Mesenteric fat pad (tissue), 1 donor: Measurements from ENCODE around the gene ADGRD1. TPM values are rescaled to one million over a fixed set of nuclear protein-coding genes. Genes with fewer than 3 reads are reported as not detected.

Experiments
- DNase-seq: peaks from one replicate; pipeline ENCODE4 v3.0.0-alpha.2; 2020; ENCODE audit warnings: low spot score
- total RNA-seq: library from RNA; stranded (reverse); fragmentation: NEBNext Ultra II Directional; extraction: Animal tissue kit (Norgen Biotek cat#: 25700); gene quantifications from one replicate; pipeline ENCODE4 v1.2.1, GENCODE V29; 2021
- donor health status: DM: yes; HTN: yes; CAD: no.

Gene ADGRD1
- total RNA-seq, 1 donor from 2014 or later = 28.5 TPM

DNA sequence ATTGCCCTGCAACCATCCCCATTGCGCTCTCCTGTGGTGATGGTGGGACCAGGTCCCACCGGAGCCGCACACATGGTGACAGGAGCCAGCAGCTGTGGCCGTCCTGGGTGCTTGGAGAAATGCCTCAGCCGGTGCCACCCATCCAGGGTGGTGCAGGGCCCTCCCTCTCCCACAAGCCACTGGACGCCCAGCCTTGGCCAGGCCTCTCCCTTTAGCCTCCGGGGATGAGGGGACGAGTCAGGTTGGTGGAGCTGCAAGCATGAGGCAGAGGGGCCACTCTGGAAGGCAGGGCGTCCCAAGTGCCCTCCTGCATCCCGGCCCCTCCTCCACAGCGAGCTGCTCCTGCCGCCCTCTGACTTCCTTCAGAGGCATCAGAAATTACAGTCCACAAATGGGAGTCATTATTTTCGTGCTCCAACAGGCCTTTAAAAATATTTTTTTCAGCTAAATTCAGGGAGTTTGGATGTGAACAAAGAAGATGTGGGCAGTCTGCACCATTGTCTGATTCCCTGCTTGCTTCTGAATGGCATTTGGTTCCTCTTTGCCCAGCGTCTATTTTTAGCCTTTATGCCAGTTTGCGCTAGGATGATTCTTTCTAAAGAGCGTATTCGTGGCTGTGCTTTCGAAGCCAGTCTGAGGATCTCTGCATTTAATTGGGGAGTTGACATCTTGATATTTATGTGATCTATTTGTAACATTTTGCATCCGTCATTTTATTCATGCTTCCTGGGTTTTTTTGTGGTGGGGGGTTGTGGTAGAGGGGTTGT is 189.4 kb downstream of the ADGRD1 start:
- DNase-seq = no peak

DNA sequence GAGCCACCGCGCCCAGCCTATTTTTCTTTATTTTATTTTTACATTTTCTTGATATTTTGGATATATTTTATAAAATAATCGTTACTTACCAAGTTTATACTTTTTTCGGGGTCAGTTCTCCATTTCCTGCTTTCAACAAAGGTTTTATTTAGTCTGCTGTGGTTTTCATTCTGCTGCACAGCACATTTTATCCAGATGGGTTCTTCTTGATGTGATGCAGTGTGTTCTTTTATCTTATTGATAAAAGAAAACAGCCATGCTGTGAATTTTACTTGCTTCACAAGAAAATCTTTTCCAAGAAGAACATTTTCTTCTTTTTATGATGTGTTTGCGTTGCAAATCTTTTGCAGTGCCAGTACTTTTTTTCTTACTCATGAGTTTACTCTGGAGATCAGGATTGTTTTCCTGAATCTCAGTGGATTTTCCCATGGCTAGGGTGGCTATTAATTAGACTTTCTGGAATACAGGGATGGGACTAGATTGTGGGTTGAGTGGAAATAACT is 192.5 kb downstream of the ADGRD1 start:
- no peak for DNase-seq

DNA sequence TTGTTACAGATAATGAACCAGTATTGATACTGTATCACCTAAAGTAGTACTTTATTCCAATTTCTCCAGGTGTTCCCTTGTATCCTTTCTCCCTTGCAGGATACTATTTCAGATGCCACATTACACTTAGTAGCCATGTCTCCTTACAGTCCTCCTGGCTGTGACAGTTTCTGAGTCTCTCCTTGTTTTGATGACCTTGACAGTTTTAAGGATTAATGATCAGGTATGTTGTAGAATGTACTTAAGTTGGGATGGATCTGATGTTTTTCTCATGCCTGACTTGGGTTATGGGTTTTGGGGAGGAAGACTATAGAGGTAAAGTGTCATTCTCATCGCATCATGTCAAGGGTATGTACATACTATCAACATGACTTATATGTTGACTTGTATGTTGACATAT is 193.6 kb downstream of the ADGRD1 start:
- DNase-seq = no peak

DNA sequence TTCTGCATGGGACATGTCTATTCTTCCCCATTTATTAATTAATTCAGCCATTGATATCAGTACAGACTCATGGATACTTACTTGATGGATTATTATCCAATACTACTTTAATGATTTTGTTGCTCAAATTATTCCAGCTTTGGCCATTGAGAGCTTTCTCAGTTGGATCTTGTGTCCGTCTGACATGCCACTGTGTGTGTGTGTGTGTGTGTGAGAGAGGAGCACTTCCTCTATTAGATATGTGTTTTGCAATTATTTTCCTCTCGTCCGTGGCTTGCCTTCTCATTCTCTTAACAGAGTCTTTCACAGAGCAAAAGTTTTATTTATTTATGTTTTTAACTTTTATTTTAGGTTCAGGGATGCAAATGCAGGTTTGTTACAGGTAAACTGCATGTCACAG is 194.2 kb downstream of the ADGRD1 start:
- no peak for DNase-seq

DNA sequence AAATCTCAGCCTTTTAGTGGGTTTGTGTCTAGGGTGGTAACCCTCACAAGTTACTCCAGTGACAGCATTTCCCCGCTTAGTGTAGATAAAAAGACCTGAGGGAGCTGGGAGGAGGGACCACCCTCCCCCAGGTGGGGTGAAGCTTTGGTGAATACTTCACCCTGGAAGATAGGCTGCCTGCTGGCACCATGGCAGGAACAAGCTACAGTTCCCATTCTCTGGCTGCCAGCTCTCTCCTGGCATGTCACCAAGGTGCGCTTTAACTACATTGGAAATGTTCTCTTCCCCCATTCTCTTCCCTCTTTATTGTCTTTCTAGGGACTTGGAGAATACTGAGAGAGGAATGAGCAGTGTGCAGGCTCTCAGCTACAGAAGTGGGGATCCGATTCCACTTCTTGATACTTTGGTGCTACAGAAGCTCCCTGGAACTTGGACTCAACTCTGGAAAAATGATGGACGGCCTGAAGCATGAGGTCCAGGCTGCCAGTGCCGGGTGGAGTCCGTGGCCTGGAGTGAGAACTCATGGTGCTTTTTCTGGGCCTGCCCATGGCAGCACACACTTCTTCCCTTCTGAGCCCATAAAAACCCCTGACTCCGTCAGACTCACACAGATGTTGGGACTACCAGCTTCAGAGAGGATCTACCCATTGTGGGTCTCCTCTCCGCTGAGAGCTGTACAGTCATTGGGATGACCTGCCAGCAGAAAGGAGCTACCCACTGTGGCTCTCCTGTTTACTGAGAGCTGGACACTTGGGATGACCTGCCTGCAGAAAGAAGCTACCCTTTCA is 198.0 kb downstream of the ADGRD1 start:
- DNase-seq = no peak

DNA sequence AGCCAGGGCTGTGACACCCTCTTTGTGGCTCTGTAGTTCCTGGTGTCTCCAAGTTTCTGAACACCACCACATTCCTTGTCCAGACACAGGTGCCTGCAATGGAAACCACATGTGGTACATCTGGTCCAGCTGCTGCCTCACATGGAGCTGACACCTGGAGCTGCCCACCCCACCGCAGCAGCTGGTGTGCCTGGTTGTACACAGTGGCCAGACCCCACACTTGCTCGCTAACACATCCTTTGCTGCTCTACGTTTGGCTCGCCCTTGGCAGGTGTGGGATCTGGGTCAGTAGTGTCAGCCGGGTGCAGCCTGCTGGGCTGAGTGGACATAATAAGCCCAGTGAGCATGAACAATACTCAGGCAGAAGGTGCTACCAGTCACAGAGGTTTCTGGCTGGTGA is 198.9 kb downstream of the ADGRD1 start:
- no peak for DNase-seq

DNA sequence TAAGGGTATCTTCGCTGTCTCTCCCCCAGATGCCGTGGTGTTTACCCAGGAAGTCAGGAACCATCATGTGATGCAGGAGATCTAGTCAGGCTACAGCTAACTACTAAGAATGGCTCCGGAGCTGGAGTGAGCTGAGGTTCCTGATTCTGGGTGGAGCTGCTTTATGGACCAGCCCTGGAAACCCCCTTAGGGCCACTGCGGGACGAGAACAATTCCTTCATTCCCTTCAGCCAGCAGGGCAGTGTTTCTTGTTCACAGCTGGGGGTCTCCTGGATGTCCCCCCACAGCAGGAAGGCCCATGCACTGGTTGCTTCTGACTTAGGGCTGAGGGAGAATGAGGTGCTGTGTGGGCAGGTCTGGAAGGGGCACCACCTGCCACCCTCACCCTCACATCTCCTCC is 199.3 kb downstream of the ADGRD1 start:
- DNase-seq = no peak

DNA sequence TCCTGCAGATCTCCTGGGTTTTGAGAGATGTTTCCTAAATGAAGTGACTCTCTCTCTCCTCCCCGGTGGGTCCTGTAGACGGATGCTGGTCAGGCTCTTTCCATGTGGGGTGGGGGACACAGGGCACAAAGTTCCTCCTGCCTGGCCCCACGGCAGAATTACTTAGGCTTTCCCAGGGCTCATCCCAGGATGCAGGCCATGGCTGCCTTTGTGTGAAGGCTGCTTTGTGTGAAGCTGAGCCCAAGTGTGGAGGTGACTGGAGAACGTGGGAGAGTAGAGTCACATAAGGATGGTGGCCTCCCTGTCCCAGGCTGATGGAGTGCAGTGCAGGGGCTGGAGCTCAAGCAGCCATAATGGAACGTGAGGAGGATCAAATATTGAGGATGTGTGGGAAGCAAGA is 200.2 kb downstream of the ADGRD1 start:
- no peak for DNase-seq

DNA sequence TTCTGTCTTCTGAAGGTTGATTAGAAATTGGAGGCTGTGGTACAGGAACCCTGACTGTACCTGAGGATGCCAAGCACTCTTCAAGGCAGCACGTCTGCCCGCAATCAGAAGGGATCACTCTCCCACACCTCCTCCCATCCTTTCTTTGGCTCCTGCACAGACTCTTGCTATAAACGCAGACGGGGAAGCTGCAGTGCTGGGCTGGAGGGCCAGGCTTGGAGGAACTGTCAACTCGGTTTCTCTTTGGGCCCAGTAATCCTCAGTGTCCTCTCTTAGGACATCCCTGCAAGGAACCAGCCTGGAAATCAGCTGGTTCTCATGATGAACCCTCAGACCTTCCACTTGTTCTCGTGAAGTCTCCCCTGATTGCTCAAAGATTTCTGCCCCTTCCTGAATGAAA is 201.4 kb downstream of the ADGRD1 start:
- DNase-seq = no peak

DNA sequence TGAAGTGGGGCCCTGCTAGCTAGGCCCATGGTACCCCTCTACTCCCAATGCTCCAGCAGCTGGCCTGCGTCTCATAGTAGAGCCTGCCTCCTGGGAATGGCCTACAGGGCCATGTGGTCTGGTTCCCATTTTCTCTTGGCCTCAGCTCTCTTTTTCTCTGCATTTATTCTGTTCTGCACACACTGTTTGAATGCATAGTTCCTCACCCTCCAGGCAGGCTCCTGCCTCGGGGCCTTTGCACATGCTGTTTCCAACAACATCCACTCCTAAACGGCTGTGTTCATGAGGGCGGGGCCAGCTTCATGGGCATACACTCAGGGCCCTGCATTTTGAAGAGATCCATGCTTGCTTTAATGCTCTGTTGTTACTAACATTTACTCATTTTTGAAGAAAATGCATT is 204.0 kb downstream of the ADGRD1 start:
- no peak for DNase-seq

DNA sequence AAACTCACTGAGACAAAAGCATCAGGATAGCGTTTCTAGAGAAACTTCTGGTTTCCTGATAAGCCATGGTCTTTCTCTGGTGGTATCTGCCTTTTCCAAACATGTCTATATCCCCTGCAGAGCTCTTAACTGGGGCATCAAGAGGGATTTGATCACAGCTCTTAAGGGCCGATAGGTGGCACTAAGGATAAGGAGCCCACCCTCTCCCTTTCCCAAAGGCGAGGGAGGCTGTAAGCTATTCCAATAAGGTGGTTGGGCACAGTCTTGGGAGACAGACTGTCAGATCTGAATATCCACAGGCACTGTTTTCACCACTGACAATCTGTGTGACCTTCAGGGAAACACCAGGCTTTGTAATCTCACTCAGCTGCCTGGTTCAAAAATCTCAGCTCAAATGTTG is 206.0 kb downstream of the ADGRD1 start:
- DNase-seq = no peak

DNA sequence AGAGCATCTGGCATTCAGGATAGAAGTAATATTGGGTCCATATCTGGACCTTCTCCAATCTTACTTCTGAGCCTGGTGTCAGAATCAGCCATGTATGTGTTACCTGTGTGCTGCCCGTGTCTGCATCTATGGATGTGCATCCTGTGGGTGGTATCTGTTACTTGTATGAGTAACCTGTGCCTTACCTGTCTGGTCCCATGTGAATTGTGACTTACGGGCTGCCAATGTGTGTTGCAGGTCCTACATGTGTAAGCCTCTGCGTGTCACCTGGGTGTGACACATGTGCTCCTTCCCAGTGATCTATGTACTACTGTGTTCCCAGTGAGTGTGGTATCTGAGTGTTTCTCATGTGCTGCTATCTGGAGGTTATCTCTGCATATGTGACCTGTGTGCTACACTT is 208.4 kb downstream of the ADGRD1 start:
- no peak for DNase-seq

DNA sequence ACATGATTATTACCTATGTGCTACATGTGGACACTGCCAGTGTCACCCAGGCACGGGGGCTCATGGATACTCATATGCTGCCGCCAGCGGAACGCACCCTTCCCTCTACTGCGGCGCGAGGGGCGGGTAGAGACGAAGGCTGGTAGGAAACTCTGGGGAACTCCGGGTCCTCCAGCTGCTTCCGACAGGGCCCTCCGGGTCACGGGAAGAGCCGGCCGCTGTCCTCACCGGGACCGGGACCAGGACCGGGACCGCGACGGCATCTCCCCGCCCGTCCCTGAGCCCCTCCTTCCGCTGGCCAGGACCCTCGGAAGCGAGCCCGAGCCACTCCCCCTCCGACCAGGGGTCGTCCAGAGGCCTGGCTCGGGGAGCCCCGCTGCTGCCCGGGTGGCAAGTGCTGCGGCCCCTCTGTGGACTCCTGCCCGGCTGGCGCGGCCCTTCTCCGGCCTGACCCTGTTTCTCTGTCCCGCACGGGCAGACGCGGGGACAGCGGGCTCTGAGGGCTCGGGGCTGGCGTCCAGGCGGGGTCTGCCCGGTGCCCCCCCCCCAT is 209.6 kb downstream of the ADGRD1 start:
- DNase-seq = no peak

DNA sequence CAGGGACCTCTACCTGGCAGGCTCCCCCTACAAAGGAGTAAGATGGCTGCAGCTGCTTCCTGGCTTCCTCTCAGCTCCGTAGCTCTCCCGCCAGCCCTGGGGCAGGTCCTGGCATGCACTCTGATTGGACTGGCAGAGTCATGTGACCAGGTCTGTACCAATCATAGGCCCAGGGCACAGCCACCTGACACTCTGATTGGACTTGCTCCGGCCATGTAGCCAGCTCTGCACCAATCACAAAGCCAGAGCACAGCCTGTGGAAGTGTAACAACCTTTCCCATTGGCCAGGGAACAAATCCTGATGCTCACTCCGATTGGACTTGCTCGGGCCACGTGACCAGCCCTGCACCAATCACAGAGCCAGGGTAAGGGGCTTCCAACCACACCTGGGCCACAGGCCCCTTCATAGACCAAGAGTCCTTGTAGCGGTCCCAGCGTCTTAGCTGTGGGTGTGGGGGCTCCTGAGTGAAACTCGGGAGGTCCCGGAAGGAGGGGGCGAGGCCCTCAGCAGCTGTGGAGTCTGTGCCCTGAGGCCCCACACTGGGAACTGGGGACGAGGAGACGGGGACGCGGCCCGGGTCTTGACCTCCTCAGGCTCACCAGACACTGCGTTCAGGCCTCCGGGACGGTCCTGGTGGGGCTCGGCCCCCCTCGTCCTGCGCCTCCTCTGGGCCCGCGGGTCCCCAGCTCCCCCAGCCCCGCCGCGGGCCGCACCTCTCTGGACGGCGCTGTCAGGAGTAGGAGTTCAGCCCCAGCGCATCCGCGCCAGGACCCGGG is 210.6 kb downstream of the ADGRD1 start:
- no peak for DNase-seq

DNA sequence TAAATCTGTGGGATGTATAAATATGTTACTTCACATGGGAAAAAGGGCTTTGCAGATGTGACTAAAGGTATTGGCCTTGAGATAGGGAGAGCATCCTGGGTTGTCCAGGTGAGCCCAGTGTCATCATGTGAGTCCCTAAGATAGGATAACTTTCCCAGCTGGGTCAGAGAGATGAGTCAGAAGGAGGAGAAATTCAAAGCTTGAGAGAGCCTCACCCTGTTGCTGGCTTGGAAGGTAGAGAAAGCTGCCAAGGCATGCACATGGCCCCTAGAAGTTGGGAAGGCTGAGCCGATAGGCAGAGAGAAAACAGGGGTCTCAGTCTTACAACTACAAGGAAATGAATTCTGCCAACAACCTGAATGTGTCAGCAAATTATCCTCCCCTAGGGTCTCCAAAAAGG is 213.0 kb downstream of the ADGRD1 start:
- DNase-seq = no peak

DNA sequence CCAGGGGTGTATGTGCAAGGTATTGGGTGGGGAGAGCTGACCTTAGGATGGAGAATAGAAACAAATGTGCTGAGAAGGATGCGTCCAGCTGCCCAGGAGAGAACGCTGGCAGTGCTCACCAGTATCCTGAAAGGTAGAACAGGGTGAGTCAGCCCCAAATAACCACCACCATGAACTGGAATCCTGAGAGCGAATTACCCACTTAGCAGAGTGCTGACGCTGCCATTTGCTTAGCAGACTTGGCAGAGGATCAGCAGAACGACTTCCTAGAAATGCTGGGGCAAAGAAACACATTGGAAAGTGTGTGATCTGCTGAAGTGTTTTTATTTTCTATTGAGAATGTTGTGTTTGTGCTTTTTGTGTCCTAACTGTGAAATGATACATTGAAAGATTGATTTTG is 213.6 kb downstream of the ADGRD1 start:
- no peak for DNase-seq

DNA sequence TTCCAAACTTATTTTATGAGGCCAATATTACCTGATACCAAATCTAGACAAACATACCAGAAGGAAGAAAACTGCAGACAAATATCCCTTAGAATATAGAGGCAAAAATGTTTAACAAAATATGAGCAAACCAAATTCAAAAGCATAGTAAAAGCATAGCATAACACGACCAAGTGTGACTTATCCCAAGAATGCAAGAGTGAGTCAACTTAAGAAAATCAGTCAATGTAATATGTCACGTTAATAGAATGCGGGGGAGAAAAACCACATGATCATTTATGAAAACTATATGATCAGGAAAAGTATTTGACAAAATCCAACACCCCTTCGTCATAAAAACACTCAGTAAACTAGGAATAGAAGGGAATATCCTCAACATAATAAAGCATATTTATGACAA is 217.3 kb downstream of the ADGRD1 start:
- no peak for DNase-seq

DNA sequence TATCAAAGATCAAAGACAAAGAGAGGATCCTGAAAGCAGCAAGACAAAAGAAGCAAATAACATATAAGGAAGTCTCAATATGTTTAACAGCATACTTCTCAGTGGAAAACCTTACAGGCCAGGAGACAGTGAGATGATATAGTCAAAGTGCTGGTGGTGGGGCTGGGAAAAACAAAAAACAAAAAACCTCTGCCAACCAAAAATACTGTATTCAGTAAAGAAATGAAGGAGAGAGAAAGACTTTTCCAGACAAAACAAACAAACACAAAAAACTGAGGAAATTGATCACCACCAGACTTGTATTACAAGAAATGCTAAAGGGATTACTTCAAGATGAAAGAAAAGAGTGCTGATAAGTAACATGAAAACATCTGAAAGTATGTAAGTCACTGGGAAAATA is 221.2 kb downstream of the ADGRD1 start:
- DNase-seq = no peak

DNA sequence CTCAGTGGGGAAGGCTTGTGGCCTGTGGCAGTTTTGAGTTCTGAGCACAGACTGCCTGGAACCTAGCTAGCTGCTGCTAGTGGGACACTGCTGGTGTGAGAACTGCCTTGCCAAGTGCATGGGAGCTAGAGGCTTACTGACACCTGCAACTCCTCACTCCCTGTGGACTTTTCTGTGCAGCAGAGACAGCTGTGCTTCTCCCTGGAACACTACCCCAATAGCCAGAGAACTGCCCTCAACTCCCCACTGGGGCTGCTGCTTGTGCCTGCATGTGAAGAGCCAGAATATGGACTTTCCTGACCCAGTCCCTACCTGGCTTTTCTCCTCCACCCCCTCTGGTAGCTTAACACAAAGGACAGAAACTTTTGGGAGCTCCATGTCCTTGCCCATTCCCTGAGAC is 222.6 kb downstream of the ADGRD1 start:
- DNase-seq = no peak

DNA sequence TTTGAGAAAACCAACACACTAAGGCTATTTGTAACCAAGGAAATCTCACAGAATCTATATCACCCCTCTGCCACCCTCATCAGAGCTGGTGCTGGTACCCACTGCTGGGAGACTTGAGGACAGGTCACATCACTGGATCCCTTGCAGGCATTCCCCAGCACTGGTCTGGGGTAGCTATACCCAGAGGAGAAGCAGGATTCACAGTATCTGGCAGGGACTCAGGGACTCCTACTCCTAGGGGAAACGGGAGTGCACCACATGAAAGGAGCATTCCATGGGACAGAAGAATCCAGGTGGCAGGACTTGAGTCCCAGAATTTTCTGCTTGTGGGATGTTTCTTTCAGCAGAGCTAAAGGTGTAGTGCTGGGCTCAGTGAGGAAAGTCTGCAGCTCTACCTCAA is 223.2 kb downstream of the ADGRD1 start:
- DNase-seq = no peak

DNA sequence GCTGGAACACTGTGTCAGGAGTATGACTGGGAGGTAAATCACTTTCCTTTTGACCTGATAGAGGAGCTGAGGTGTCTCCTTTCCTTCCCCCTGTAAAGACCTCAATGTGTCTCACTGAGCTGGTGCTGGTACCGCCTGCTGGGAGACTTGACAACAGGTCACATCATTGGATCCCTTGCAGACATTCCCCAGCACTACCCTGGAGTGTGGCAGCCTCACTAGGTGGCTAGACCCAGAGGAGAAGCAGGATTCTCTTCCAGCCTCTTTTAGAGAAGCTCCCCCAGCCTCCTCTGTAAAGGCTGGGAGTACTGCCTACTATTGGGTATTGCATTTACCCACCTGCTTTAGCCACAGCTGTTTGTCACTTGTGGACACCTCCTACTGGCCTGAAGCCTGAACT is 223.9 kb downstream of the ADGRD1 start:
- DNase-seq = no peak

DNA sequence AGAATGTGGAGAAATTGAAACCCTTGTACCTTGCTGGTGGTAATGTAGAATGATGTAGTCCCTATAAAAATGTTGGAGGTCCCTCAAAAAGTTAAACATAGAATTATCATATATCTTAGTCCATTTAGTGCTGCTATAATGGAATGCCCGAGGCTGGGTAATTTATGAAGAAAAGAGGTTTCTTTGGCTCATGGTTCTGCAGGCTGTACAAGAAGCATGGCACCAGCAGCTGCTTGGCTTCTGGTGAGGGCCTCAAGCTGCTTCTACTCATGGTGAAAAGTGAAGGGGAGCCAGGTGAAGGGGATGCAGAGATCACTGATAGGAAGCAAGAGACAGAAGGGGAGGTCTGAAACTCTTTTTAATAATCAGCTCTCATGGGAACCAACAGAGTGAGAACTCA is 233.9 kb downstream of the ADGRD1 start:
- no peak for DNase-seq
